Measurements from ENCODE around the gene ATXN7L3.

Gene ATXN7L3

DNA sequence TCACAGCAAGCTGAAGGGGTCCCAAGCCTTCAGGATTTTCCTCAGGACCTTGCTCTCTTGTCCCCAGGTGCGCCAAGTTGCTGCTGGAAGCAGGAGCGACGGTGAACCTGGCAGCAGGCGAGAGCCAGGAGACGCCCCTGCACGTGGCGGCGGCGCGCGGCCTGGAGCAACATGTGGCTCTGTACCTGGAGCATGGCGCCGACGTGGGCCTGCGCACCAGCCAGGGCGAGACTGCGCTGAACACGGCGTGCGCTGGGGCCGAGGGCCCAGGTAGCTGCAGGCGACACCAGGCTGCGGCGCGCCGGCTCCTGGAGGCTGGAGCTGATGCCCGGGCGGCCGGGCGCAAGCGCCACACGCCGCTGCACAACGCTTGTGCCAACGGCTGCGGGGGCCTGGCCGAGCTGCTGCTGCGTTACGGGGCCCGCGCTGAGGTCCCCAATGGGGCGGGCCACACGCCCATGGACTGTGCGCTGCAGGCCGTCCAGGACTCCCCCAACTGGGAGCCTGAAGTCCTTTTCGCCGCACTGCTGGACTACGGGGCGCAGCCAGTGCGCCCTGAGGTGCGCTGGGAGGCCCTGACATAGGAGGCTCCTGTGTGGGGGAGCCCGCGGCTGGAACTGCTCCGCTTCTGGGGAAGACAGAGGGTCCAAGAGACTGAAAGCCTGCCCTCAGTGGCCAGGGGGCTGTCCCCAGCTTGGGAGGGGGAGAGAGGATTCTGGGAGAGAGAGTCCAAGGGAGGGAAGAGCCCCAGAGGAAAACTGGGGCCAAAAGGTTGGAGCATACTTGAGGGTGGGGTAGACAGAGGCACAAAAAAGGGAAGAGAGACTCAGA is 22.8 kb downstream of the ATXN7L3 start:
- Histone ChIP-seq H3K27ac (no peak overlapping the region; the same call in 1 of the 2 replicates), H4K20me1 (ENCODE audit: insufficient read depth) (no peaks in the 10 kb centered on the region), H3K27me3 (ENCODE audit: insufficient read depth, low read depth) (no peaks in the 10 kb centered on the region), H3K4me1 (ENCODE audit: low read depth, poor library complexity, severe bottlenecking) (peaks cover 30% of the 10 kb centered on the region), H3K36me3 (ENCODE audit: insufficient read depth) (peaks cover 5% of the 10 kb centered on the region; the same call in 1 of the 2 replicates), H3K9ac (no peak overlapping the region), H3K79me2 (ENCODE audit: insufficient read depth, low read depth) (peaks cover 18% of the 10 kb centered on the region; the same call in 1 of the 2 replicates), H2AFZ (ENCODE audit: low read depth) (no peak overlapping the region), H3K4me3 (IDR thresholded peaks at IDR 0.05; ENCODE audit: insufficient read depth, low read depth, low read length) (no peak overlapping the region), H3K4me2 (no peak overlapping the region)
- TF ChIP-seq, protein P1, sequence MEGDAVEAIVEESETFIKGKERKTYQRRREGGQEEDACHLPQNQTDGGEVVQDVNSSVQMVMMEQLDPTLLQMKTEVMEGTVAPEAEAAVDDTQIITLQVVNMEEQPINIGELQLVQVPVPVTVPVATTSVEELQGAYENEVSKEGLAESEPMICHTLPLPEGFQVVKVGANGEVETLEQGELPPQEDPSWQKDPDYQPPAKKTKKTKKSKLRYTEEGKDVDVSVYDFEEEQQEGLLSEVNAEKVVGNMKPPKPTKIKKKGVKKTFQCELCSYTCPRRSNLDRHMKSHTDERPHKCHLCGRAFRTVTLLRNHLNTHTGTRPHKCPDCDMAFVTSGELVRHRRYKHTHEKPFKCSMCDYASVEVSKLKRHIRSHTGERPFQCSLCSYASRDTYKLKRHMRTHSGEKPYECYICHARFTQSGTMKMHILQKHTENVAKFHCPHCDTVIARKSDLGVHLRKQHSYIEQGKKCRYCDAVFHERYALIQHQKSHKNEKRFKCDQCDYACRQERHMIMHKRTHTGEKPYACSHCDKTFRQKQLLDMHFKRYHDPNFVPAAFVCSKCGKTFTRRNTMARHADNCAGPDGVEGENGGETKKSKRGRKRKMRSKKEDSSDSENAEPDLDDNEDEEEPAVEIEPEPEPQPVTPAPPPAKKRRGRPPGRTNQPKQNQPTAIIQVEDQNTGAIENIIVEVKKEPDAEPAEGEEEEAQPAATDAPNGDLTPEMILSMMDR (conservative IDR thresholded peaks at IDR 0.05; ENCODE audit: low read depth, low read length) = no peak

DNA sequence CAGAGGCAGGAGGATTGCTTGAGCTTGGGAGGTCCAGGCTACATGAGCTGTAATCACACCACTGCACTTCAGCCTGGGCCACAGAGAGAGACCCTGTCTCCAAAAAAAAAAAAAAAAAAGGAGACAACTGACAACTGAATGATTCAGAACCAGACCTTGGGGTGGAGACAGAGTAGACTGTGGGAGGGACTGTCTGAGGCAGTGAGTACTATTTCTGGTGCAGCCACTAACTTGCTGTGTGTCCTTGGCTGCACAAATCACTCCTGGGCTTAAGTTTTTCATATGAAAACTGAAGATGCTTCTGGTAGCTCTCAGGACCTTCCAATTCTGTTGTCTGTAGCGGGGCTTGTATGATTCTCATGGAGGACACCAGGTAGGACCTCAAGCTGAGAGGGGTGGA is 23.4 kb downstream of the ATXN7L3 start:
- TF ChIP-seq, protein P1 (conservative IDR thresholded peaks at IDR 0.05; ENCODE audit: low read depth, low read length) = no peak
- peaks cover 32% of the 10 kb centered on the region for H3K4me1 ChIP-seq (ENCODE audit: low read depth, poor library complexity, severe bottlenecking)
- peaks cover 14% of the 10 kb centered on the region; the same call in 1 of the 2 replicates for H3K79me2 ChIP-seq (ENCODE audit: insufficient read depth, low read depth)
- no peak overlapping the region for H3K4me3 ChIP-seq (IDR thresholded peaks at IDR 0.05; ENCODE audit: insufficient read depth, low read depth, low read length)
- no peak overlapping the region for H3K4me2 ChIP-seq
- no peak overlapping the region for H3K9ac ChIP-seq
- H4K20me1 ChIP-seq (ENCODE audit: insufficient read depth) = no peaks in the 10 kb centered on the region
- no peak overlapping the region for H2AFZ ChIP-seq (ENCODE audit: low read depth)
- H3K36me3 ChIP-seq (ENCODE audit: insufficient read depth) = no peaks in the 10 kb centered on the region
- H3K27me3 ChIP-seq (ENCODE audit: insufficient read depth, low read depth) = no peaks in the 10 kb centered on the region
- H3K27ac ChIP-seq = no peak overlapping the region; the same call in 1 of the 2 replicates

DNA sequence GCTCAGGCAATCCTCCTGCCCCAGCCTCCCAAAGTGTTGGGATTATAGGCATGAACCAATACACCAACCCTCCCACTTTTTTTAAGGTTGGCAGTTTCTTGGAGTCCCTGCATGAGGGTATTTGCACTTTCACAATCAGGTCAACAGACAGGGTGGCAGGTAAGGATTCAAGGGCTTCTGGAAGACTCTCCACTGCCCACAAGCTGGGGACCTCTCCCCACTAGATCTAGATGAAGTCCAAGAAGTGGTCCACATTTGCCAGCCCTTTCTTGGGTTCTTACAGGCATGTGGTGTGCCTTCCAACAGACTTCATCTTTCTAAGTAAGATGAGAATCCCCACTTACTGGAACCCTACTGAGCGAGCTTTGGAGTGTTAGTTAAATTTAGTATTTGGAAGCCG is 25.3 kb downstream of the ATXN7L3 start:
- no peak overlapping the region for H3K9ac ChIP-seq
- H3K4me2 ChIP-seq = no peak overlapping the region
- no peak overlapping the region for H3K4me3 ChIP-seq (IDR thresholded peaks at IDR 0.05; ENCODE audit: insufficient read depth, low read depth, low read length)
- no peak overlapping the region for H2AFZ ChIP-seq (ENCODE audit: low read depth)
- H4K20me1 ChIP-seq (ENCODE audit: insufficient read depth) = no peaks in the 10 kb centered on the region
- peaks cover 14% of the 10 kb centered on the region; the same call in 1 of the 2 replicates for H3K79me2 ChIP-seq (ENCODE audit: insufficient read depth, low read depth)
- peaks cover 42% of the 10 kb centered on the region for H3K4me1 ChIP-seq (ENCODE audit: low read depth, poor library complexity, severe bottlenecking)
- TF ChIP-seq, protein P1 (conservative IDR thresholded peaks at IDR 0.05; ENCODE audit: low read depth, low read length) = no peak
- H3K27me3 ChIP-seq (ENCODE audit: insufficient read depth, low read depth) = no peaks in the 10 kb centered on the region
- no peak overlapping the region for H3K27ac ChIP-seq
- no peaks in the 10 kb centered on the region for H3K36me3 ChIP-seq (ENCODE audit: insufficient read depth)

- Histone ChIP-seq H3K9ac (no peak overlapping the region; the same call in 1 of the 2 replicates), H3K4me1 (ENCODE audit: low read depth, poor library complexity, severe bottlenecking) (peaks cover 67% of the 10 kb centered on the region), H2AFZ (ENCODE audit: low read depth) (no peak overlapping the region), H3K27me3 (ENCODE audit: insufficient read depth, low read depth) (no peaks in the 10 kb centered on the region), H3K4me2 (peak overlapping the region; percentile 90), H3K4me3 (IDR thresholded peaks at IDR 0.05; ENCODE audit: insufficient read depth, low read depth, low read length) (no peak overlapping the region), H3K79me2 (ENCODE audit: insufficient read depth, low read depth) (peaks cover 9% of the 10 kb centered on the region; the same call in 1 of the 2 replicates), H3K36me3 (ENCODE audit: insufficient read depth) (no peaks in the 10 kb centered on the region), H4K20me1 (ENCODE audit: insufficient read depth) (no peaks in the 10 kb centered on the region), H3K27ac (peak overlapping the region; percentile 92)
- TF ChIP-seq, protein P1 (conservative IDR thresholded peaks at IDR 0.05; ENCODE audit: low read depth, low read length) = no peak
Observed at GRCh38 chr17:44171931-44172455, 27.7 kb downstream of the ATXN7L3 start.

Measured in KMS-11 (cell line).